Keratinocyte (primary cell): Measurements from ENCODE around the gene PTPRD.

Experiments
- EZH2 ChIP-seq: IDR thresholded peaks from one replicate; pipeline ENCODE4 v1.6.1; 2012; ENCODE audit warnings: inconsistent platforms, mild to moderate bottlenecking, low read length, moderate library complexity
- TF ChIP-seq, protein P1 (sequence below), 3 experiments: IDR thresholded peaks in 1 of 3; conservative IDR thresholded peaks in 1 of 3; optimal IDR thresholded peaks in 1 of 3; 2 replicates in 2 of 3; 3 replicates in 1 of 3; pipeline versions ENCODE3 to v1.5.1; 2011; ENCODE audit warnings: low read length in 3 of 3, mild to moderate bottlenecking in 3 of 3, moderate library complexity in 2 of 3, control low read depth in 1 of 3, inconsistent platforms in 1 of 3; ENCODE audit not compliant: insufficient read depth in 2 of 3; ENCODE audit errors: extremely low read depth in 1 of 3

DNA sequence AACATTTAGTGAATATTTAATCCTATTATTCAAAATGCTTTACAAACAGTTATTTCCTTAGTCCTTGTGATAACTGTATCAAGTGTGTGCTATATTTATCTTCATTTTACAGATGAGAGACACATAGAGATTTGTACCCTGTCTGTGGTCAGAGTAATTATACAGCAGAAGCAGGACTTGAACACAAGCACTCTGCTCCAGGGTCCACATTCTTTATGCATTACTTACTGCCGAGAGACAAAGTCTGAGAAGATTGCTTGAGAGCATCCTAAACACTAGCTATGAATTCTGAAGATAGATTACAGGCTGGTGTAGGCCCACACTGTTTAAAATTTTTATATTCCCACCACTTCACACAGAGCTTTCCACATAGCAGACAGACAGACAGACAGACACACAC lies 1887.2 kb downstream of the PTPRD start:
- TF ChIP-seq EZH2: no peak
- TF ChIP-seq, protein P1, sequence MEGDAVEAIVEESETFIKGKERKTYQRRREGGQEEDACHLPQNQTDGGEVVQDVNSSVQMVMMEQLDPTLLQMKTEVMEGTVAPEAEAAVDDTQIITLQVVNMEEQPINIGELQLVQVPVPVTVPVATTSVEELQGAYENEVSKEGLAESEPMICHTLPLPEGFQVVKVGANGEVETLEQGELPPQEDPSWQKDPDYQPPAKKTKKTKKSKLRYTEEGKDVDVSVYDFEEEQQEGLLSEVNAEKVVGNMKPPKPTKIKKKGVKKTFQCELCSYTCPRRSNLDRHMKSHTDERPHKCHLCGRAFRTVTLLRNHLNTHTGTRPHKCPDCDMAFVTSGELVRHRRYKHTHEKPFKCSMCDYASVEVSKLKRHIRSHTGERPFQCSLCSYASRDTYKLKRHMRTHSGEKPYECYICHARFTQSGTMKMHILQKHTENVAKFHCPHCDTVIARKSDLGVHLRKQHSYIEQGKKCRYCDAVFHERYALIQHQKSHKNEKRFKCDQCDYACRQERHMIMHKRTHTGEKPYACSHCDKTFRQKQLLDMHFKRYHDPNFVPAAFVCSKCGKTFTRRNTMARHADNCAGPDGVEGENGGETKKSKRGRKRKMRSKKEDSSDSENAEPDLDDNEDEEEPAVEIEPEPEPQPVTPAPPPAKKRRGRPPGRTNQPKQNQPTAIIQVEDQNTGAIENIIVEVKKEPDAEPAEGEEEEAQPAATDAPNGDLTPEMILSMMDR (optimal IDR thresholded peaks at IDR 0.05 in 1 of 3, IDR thresholded peaks at IDR 0.05 in 1 of 3, conservative IDR thresholded peaks at IDR 0.05 in 1 of 3; ENCODE audit: extremely low read depth in 1 of 3, insufficient read depth in 2 of 3, low read length in 3 of 3): no peak
